ENCODE measurements around the gene NTN5.

DNA sequence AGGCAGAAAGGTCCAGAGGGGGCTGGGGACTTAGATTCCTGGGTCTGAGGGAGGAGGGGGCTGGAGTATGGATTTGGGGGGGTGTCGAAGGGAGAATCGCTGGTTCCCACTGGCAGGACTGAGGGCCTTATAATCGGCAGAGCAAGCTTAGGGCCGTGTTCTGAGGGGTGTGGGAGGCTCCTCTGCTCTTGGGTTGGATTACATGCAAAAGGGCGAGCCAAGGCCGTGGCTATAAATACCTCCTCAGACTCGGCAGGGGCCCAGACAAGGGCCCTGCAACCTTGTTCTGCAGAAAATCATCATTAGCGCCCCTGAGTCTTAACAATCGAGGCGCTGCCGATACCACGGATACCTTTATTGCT is 47.4 kb upstream of the NTN5 start:
- TF ChIP-seq YY1 (IDR thresholded peaks at IDR 0.05; ENCODE audit: insufficient read depth, insufficient read length) (no peak), SUZ12 (IDR thresholded peaks at IDR 0.05; ENCODE audit: extremely low read depth, insufficient read depth, insufficient read length) (no peak)

Measured in NT2/D1 (cell line).